HEK293T (cell line): ENCODE results near the gene NFATC1.

ENCODE experiments used
- CTCF ChIA-PET: fragments of 350-600 bp; formaldehyde crosslinking; extraction: SDS; loops from one replicate; lab custom pipeline; 2021; ENCODE audit warnings: antibody characterized with exemption, inconsistent platforms; lab: Yijun Ruan, JAX
- POLR2A ChIA-PET: fragments of 350-600 bp; formaldehyde crosslinking; extraction: SDS; loops from one replicate; lab custom pipeline; 2020; ENCODE audit warnings: antibody characterized with exemption, inconsistent platforms; lab: Yijun Ruan, JAX
- DNase-seq: peaks from one replicate; pipeline ENCODE4 v3.0.0; 2012; ENCODE audit warnings: mixed read lengths; ENCODE audit errors: extremely low spot score
- ARNT ChIP-seq: fragments of 450-650 bp; IDR thresholded peaks from 2 replicates; pipeline ENCODE4 v1.6.1; 2017; ENCODE audit warnings: mild to moderate bottlenecking
- BHLHE40 ChIP-seq: fragments of 450-650 bp; IDR thresholded peaks from 2 replicates; pipeline ENCODE4 v1.6.1; 2016; ENCODE audit warnings: mild to moderate bottlenecking, moderate library complexity, borderline replicate concordance
- CTBP1 ChIP-seq: fragments of 450-650 bp; IDR thresholded peaks from 2 replicates; pipeline ENCODE4 v1.6.1; 2016; ENCODE audit warnings: borderline replicate concordance
- ELF4 ChIP-seq: fragments of 450-650 bp; IDR thresholded peaks from 2 replicates; pipeline ENCODE4 v1.6.1; 2017; ENCODE audit warnings: antibody characterized with exemption
- FOXA1 ChIP-seq: fragments of 450-650 bp; IDR thresholded peaks from 2 replicates; pipeline ENCODE4 v1.6.1; 2016; ENCODE audit warnings: mild to moderate bottlenecking
- FOXK2 ChIP-seq: fragments of 450-650 bp; IDR thresholded peaks from 2 replicates; pipeline ENCODE4 v1.6.1; 2016; ENCODE audit warnings: mild to moderate bottlenecking
- FOXM1 ChIP-seq: fragments of 450-650 bp; IDR thresholded peaks from 2 replicates; pipeline ENCODE4 v1.6.1; 2017; ENCODE audit warnings: mild to moderate bottlenecking, borderline replicate concordance
- HDGF ChIP-seq: fragments of 450-650 bp; IDR thresholded peaks from 2 replicates; pipeline ENCODE4 v1.6.1; 2017; ENCODE audit warnings: antibody characterized with exemption, borderline replicate concordance
- L3MBTL2 ChIP-seq: fragments of 450-650 bp; conservative IDR thresholded peaks from 2 replicates; pipeline ENCODE4 v1.6.1; 2016; ENCODE audit warnings: mild to moderate bottlenecking
- LEF1 ChIP-seq: fragments of 450-650 bp; IDR thresholded peaks from 2 replicates; pipeline ENCODE4 v1.6.1; 2017; ENCODE audit warnings: mild to moderate bottlenecking, borderline replicate concordance
- NFRKB ChIP-seq: fragments of 450-650 bp; IDR thresholded peaks from 2 replicates; pipeline ENCODE4 v1.6.1; 2016; ENCODE audit warnings: mild to moderate bottlenecking, moderate library complexity
- SP1 ChIP-seq: fragments of 450-650 bp; IDR thresholded peaks from 2 replicates; pipeline ENCODE4 v1.6.1; 2017
- SUZ12 ChIP-seq: fragments of 450-650 bp; IDR thresholded peaks from 2 replicates; pipeline ENCODE4 v1.6.1; 2016; ENCODE audit warnings: mild to moderate bottlenecking
- TARDBP ChIP-seq: fragments of 450-650 bp; IDR thresholded peaks from 2 replicates; pipeline ENCODE4 v1.6.1; 2016
- ZNF384 ChIP-seq: fragments of 450-650 bp; IDR thresholded peaks from 2 replicates; pipeline ENCODE4 v1.6.1; 2016
- TF ChIP-seq, protein P1 (sequence below): fragments of 450-650 bp; IDR thresholded peaks from 2 replicates; pipeline ENCODE4 v1.6.1; 2016

NFATC1 gene

DNA sequence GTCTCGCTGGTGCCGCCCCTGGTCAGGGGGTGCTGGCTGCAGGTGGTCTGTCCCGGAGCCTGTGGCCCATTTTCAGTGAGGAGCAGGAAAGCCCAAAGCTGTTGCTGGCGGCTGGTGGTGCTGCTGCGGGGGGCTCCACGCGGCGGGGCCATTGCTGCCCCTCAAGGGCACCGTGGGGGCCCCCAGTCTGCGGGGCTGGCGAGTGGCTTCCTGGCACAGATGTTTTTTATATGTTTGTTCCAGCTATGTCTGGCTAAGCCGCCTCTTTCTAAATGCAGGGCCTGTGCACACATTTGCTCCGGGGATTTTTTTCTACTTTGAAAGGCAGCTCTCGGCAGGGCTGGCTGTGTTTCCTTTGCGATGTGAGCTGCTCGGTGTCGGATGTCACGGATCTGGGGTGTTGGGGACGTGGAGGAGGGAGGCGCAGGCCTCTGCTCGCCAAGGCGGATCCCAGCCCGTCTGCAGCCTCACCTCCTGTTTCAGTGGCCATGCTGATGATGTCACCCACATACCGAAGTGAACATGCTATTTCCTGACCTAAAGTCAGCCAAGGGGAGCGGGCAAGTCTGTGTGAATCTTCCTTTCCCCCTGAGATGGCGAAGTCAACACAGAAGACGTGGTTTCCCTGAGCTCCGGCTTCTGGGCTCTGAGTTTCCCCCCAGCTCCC lies 171.9 kb downstream of the NFATC1 start:
- DNase-seq, result no peak
- TF ChIP-seq ZNF384 (no peak), FOXA1 (no peak), NFRKB (no peak), L3MBTL2 (no peak), SP1 (no peak), HDGF (no peak), FOXK2 (no peak), ARNT (no peak), LEF1 (no peak), FOXM1 (no peak), BHLHE40 (no peak), SUZ12 (no peak), ELF4 (no peak), CTBP1 (no peak), TARDBP (no peak)
- TF ChIP-seq, protein P1, sequence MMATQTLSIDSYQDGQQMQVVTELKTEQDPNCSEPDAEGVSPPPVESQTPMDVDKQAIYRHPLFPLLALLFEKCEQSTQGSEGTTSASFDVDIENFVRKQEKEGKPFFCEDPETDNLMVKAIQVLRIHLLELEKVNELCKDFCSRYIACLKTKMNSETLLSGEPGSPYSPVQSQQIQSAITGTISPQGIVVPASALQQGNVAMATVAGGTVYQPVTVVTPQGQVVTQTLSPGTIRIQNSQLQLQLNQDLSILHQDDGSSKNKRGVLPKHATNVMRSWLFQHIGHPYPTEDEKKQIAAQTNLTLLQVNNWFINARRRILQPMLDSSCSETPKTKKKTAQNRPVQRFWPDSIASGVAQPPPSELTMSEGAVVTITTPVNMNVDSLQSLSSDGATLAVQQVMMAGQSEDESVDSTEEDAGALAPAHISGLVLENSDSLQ, result no peak
- ChIA-PET POLR2A (no interaction called here), CTCF (no interaction called here)

DNA sequence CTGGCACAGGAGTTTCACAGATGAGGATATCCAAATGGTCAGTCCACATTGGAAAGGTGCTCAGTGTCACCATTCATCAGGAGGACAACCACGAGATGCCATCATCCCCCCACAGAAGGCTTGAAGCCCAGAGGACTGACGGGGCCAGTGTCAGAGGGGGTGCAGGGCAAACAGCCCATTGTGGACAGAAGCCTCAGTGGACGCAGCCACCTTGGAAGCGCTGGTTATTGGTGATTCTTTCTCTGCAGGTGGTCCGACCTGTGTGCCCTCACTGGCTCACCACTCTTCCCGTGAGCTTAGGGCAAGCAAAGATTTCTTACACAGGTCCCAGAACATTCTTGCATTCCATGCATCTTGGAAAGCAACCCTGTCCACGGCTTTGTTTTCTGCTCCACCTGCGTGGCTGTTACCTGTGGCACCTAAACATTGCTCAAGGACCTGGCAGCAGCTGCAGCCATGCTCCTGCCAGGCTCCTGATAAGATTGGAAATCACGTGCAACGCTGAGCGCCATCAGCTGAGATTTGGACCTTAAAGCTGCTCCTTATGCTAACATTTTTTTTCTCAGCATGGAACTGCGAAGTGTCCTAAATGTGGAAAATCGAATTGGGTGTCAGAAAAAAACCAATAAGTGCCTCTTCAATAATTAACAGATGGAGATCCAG lies 172.9 kb downstream of the NFATC1 start:
- no peak for TF ChIP-seq FOXK2
- no peak for TF ChIP-seq CTBP1
- no peak for TF ChIP-seq NFRKB
- no peak for TF ChIP-seq FOXM1
- TF ChIP-seq SP1, result no peak
- no peak for TF ChIP-seq ARNT
- TF ChIP-seq, protein P1, result no peak
- TF ChIP-seq BHLHE40, result no peak
- no peak for TF ChIP-seq HDGF
- no peak for DNase-seq
- POLR2A ChIA-PET, result no interaction called here
- CTCF ChIA-PET, result no interaction called here

DNA sequence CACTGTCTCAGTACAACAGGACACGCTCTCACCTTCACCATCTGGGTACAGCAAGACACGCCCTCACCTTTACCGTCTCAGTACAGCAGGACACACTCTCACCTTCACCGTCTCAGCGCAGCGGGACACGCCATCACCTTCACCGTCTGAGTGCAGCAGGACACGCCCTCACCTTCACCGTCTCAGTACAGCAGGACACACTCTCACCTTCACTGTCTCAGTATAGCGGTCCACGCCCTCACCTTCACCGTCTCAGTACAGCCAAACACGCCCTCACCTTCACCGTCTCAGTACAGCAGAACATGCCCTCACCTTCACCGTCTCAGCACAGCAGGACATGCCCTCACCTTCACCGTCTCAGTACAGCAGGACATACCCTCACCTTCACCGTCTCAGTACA lies 174.0 kb downstream of the NFATC1 start:
- POLR2A ChIA-PET, result no interaction called here
- no peak for DNase-seq
- CTCF ChIA-PET, result no interaction called here
- TF ChIP-seq, protein P1, result no peak
- TF ChIP-seq TARDBP (no peak), FOXA1 (no peak), SP1 (no peak), ZNF384 (no peak), CTBP1 (no peak), LEF1 (no peak), HDGF (no peak), ARNT (no peak), BHLHE40 (no peak), FOXM1 (no peak), L3MBTL2 (no peak), FOXK2 (no peak)

DNA sequence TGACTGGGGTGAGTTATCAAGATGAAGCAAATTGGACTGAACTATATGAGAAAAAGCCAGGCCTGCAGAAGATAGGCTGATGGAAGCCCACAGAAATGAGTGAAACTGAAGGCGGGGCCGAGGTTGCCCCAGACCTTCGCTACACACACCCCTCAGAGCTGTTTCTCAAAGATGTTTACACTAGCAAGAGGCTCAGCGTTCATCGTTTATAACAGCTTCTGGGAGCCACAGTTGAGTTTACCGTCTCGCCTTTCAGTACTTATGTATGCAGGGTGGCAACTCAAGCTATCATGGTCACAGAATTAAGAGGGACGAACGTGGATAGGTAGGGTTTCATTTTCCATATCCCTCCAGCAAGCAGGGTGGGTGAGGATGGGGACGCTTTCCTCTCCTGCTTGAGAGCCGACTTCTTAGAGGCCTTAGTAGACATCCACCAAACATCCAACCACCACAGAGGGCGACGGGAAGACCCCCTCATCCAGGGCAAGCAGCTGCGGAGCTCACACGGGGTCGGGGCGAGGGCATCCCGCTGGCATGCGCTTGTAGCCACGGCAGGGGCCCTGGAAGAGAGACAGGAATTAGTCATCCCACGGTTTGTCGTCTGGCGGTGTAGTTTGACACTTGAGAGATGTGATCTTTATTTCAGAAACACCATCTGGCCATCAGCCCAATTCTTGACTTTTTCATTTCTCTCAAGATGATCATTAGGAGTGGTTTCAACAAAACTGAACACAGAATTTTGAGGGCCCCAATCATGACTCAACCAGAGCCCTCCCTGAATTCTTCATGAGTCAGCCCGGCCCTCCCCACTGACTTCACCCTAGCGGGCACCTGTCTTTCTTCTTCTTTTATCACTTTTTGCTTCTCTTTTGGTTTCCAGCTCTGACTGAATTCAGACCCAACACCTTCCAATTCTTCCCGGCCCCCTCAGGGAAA lies 174.8 kb downstream of the NFATC1 start:
- no peak for DNase-seq
- POLR2A ChIA-PET, result no interaction called here
- CTCF ChIA-PET, result no interaction called here
- TF ChIP-seq L3MBTL2, result no peak
- TF ChIP-seq FOXM1, result no peak
- no peak for TF ChIP-seq FOXK2
- TF ChIP-seq SP1, result no peak
- TF ChIP-seq, protein P1, result no peak
- no peak for TF ChIP-seq HDGF

DNA sequence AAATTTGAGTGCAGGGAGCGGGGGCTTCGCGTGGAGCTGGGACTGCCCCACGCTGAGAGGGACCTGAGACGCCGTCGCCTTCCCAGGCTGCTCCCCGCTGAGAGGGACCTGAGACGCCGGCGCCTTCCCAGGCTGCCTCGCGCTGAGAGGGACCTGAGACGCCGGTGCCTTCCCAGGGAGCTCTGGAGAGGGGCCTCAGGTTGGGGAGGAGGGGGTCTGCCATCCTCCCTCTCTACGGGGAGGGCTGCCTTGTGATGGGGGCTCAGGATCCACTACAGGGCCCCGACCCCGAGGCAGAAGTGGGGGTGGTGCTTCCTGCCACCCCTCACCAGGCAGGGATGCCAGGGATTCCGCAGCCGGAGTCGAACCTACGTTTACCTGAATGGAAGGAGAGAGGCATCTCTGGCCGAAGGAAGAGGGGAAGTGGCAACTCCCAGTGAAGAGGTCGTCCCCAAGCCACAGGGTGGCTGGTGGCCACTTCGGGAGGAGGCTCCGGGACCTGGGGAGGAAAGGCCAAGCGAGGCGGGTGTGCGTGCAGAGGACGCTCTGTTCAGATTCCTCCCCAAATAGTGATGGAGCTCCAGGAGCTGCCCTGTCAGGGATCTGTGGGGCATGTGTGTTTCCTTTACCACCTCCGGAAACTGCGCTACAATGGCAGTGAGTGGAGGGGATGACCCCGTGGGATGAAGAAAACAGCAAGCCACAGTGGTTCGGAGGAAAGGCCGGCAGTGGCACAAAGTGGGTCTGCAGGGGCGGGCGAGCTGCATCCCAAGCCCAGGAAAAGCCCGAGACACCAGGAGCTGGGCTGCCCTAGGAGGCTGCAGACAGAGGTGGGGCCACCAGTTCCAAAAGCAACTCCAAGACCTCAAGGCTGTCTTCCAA lies 175.7 kb downstream of the NFATC1 start:
- DNase-seq, result no peak
- TF ChIP-seq SUZ12 (no peak), ZNF384 (no peak), ELF4 (no peak), L3MBTL2 (no peak), FOXM1 (no peak), FOXA1 (no peak), HDGF (no peak), FOXK2 (no peak), ARNT (no peak), NFRKB (no peak), CTBP1 (no peak), BHLHE40 (no peak), TARDBP (no peak)
- TF ChIP-seq, protein P1, result no peak
- ChIA-PET CTCF (no interaction called here), POLR2A (no interaction called here)
